ENCODE measurements around the gene FBXO15.

Gene FBXO15

GRCh38 chr18:74040459-74041332 is 106.9 kb downstream of the FBXO15 start:
- no peaks in the 10 kb centered on the region for H3K4me1 ChIP-seq (ENCODE audit: insufficient read depth, low read length)
- H3K4me3 ChIP-seq (ENCODE audit: low read depth in 1 of 2, low read length in 2 of 2) = no peak overlapping the region
- H3K36me3 ChIP-seq (ENCODE audit: insufficient read depth, low read length) = no peaks in the 10 kb centered on the region
- H3K27me3 ChIP-seq (ENCODE audit: control insufficient read depth in 1 of 2, insufficient read depth in 2 of 2, low read length in 2 of 2) = no peaks in the 10 kb centered on the region
- H3K9me3 ChIP-seq (ENCODE audit: low read length) = no peaks in the 10 kb centered on the region
- H3K9ac ChIP-seq (ENCODE audit: low read length) = no peak overlapping the region
- H3K27ac ChIP-seq (ENCODE audit: low read depth, low read length) = no peak overlapping the region

DNA sequence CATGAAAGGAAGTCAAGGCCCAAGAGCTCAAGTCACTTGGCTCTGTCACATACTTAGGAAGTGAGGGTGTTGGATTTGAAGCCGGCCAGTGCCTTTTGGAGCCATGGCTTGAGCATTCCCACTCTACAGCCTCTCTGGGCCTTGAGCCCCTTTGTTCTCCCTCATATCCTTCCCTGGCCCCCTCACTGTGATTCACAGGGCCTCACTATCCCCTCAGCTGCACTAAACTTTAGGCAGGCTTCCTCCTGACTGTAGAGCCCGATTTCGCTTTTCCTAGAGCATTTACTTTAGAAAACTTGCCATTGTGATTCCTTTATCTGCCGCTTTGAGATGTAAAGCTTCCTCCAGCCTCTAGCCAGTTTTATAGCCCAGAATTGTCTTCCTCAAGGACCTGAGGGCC is 107.6 kb downstream of the FBXO15 start:
- H3K4me1 ChIP-seq (ENCODE audit: insufficient read depth, low read length) = no peaks in the 10 kb centered on the region

DNA sequence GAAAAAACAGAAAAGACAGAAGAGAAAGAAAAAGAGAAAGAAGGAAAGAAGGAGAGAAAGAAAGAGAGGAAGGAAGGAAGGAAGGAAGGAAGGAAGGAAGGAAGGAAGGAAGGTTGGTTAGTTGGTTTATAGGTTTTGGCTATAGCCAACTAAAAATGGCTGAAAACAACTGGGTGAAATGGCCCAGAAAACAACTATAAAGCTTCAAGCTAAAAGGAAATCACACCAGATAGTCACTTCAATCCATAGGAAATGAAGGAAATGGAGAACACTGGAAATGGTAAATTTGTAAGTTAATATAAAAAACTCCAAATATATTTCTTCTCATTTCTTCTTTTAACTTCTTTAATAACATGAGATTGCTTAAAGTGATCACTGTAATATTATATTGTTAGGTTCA is 118.5 kb downstream of the FBXO15 start:
- no peaks in the 10 kb centered on the region for H3K4me1 ChIP-seq (ENCODE audit: insufficient read depth, low read length)
- no peak overlapping the region for H3K9ac ChIP-seq (ENCODE audit: low read length)
- no peaks in the 10 kb centered on the region for H3K36me3 ChIP-seq (ENCODE audit: insufficient read depth, low read length)
- H3K4me3 ChIP-seq (ENCODE audit: low read depth in 1 of 2, low read length in 2 of 2) = no peak overlapping the region
- H3K9me3 ChIP-seq (ENCODE audit: low read length) = no peaks in the 10 kb centered on the region
- no peak overlapping the region for H3K27ac ChIP-seq (ENCODE audit: low read depth, low read length)
- H3K27me3 ChIP-seq (ENCODE audit: control insufficient read depth in 1 of 2, insufficient read depth in 2 of 2, low read length in 2 of 2) = no peaks in the 10 kb centered on the region

More for the DNA sequence above, 107.6 kb downstream of the FBXO15 start:
- Histone ChIP-seq H3K9ac (ENCODE audit: low read length) (no peak overlapping the region), H3K9me3 (ENCODE audit: low read length) (no peaks in the 10 kb centered on the region), H3K27me3 (ENCODE audit: control insufficient read depth in 1 of 2, insufficient read depth in 2 of 2, low read length in 2 of 2) (no peaks in the 10 kb centered on the region), H3K27ac (ENCODE audit: low read depth, low read length) (no peak overlapping the region), H3K4me3 (ENCODE audit: low read depth in 1 of 2, low read length in 2 of 2) (no peak overlapping the region), H3K36me3 (ENCODE audit: insufficient read depth, low read length) (no peaks in the 10 kb centered on the region)
